ENCODE measurements around the gene HNRNPAB. TPM values are rescaled to one million over a fixed set of nuclear protein-coding genes. Genes with fewer than 3 reads are reported as not detected.
A peak's percentile ranks its signal among the peaks of the same experiment; 100 is the strongest.

Gene HNRNPAB
- total RNA-seq, 1 donor from 2014 or later = 162 TPM

- no peaks in the 10 kb centered on the region for H3K9me3 Mint-ChIP-seq (ENCODE audit: unreplicated experiment)
- H3K27ac Mint-ChIP-seq (ENCODE audit: unreplicated experiment) = peak overlapping the region; percentile 36
- peaks cover 52% of the 10 kb centered on the region for H3K36me3 Mint-ChIP-seq (ENCODE audit: low read depth, unreplicated experiment)
- H3K27me3 Mint-ChIP-seq (ENCODE audit: unreplicated experiment) = peaks cover 7% of the 10 kb centered on the region
- H3K4me1 Mint-ChIP-seq (ENCODE audit: unreplicated experiment) = peaks cover 16% of the 10 kb centered on the region
- H3K4me3 Mint-ChIP-seq (ENCODE audit: unreplicated experiment) = peak overlapping the region; percentile 42
- TF ChIP-seq, protein P1, sequence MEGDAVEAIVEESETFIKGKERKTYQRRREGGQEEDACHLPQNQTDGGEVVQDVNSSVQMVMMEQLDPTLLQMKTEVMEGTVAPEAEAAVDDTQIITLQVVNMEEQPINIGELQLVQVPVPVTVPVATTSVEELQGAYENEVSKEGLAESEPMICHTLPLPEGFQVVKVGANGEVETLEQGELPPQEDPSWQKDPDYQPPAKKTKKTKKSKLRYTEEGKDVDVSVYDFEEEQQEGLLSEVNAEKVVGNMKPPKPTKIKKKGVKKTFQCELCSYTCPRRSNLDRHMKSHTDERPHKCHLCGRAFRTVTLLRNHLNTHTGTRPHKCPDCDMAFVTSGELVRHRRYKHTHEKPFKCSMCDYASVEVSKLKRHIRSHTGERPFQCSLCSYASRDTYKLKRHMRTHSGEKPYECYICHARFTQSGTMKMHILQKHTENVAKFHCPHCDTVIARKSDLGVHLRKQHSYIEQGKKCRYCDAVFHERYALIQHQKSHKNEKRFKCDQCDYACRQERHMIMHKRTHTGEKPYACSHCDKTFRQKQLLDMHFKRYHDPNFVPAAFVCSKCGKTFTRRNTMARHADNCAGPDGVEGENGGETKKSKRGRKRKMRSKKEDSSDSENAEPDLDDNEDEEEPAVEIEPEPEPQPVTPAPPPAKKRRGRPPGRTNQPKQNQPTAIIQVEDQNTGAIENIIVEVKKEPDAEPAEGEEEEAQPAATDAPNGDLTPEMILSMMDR (IDR thresholded peaks at IDR 0.05; ENCODE audit: unreplicated experiment) = no peak
- no peak for DNase-seq (ENCODE audit: low spot score)
These were observed 7.0 kb downstream of the HNRNPAB start for GRCh38 chr5:178211095-178212048.

DNA sequence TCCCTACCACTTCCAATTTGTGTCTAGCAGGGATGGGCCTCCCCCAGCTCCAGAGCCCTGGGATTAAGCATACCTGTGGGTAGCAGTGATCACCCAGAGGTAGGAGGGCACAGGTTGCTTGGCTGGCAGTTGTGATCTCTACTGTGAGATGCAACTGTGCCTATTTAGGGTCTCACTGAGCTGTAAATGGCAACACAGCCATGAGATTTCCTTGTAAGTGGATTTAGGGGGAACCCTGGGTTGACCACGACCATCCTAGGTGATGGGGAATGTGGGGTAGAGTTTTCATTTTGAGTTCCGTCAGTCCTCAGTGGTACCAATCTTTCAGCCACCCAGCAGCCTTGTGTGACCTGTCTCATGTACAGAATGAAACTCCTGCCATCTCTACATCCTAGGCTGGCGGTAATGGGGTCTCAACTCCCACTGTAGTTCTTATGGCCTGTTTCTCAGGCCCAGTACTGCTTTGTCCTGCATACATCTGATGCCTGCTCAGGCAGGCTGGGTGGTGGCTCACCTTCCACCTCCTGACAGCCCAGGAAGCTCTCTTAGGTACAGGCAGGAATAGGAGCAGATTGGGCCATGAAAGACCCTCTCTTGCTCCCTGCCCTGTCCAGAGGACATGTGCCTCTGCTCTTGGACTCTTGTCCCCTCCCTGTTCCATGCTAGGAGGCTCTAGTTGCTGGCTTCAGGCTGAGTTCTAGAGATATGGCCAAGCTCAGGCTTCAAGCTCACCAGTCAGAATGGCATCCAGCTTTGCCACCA lies 8.1 kb downstream of the HNRNPAB start:
- Mint-ChIP-seq H3K27ac (ENCODE audit: unreplicated experiment) (no peak overlapping the region), H3K27me3 (ENCODE audit: unreplicated experiment) (peaks cover 7% of the 10 kb centered on the region), H3K36me3 (ENCODE audit: low read depth, unreplicated experiment) (peaks cover 52% of the 10 kb centered on the region), H3K9me3 (ENCODE audit: unreplicated experiment) (no peaks in the 10 kb centered on the region), H3K4me1 (ENCODE audit: unreplicated experiment) (peaks cover 11% of the 10 kb centered on the region), H3K4me3 (ENCODE audit: unreplicated experiment) (no peak overlapping the region)
- DNase-seq (ENCODE audit: low spot score) = no peak
- TF ChIP-seq, protein P1 (IDR thresholded peaks at IDR 0.05; ENCODE audit: unreplicated experiment) = no peak

DNA sequence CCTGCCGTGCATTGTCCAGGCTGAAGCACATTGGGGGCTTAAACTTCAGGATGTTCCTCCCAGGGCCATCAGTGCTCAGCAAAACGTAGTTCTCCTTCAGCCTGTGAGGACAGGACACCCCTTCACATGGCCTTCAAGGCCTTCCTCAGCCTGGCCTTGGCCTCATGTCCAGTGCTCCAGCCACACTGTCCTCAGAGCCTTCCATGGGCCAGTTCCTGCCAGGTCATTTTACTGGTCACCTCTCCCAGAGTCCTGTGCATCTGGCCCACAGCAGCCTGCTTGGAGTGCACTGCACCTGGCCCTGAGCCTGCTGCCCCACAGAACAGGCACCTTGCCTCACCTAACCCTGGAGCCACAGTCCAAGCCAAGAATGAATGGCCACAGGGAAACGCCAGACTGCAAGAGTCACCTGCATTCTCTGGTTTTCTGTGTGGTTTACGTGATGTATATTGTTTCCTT lies 8.7 kb downstream of the HNRNPAB start:
- no peak overlapping the region for H3K4me3 Mint-ChIP-seq (ENCODE audit: unreplicated experiment)
- no peaks in the 10 kb centered on the region for H3K9me3 Mint-ChIP-seq (ENCODE audit: unreplicated experiment)
- H3K27ac Mint-ChIP-seq (ENCODE audit: unreplicated experiment) = no peak overlapping the region
- H3K36me3 Mint-ChIP-seq (ENCODE audit: low read depth, unreplicated experiment) = peaks cover 49% of the 10 kb centered on the region
- no peak for DNase-seq (ENCODE audit: low spot score)
- H3K4me1 Mint-ChIP-seq (ENCODE audit: unreplicated experiment) = peaks cover 9% of the 10 kb centered on the region
- H3K27me3 Mint-ChIP-seq (ENCODE audit: unreplicated experiment) = peaks cover 7% of the 10 kb centered on the region
- TF ChIP-seq, protein P1 (IDR thresholded peaks at IDR 0.05; ENCODE audit: unreplicated experiment) = no peak

DNA sequence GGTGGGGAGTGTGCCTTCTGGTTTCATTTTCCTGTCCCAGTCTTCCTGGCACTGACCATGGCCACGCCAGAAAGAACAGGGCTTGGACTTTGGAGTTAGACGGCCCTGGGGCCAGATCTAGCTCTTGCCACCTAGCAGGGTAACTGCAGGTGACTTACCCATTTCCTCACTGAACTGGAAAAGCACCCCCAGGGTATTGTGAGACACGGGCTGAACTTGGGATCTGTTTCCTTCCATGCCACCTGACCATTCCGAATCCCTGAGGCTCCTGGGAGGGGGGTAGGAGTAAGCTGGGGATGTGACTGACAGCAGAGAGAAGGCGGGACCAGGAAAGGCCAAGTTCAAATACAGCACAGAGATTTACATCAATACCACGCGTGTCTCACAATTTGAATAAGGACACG lies 9.4 kb downstream of the HNRNPAB start:
- Mint-ChIP-seq H3K4me1 (ENCODE audit: unreplicated experiment) (peaks cover 7% of the 10 kb centered on the region), H3K27ac (ENCODE audit: unreplicated experiment) (peak overlapping the region; percentile 51), H3K36me3 (ENCODE audit: low read depth, unreplicated experiment) (peaks cover 43% of the 10 kb centered on the region), H3K27me3 (ENCODE audit: unreplicated experiment) (peaks cover 7% of the 10 kb centered on the region), H3K4me3 (ENCODE audit: unreplicated experiment) (peak overlapping the region; percentile 60), H3K9me3 (ENCODE audit: unreplicated experiment) (no peaks in the 10 kb centered on the region)
- TF ChIP-seq, protein P1 (IDR thresholded peaks at IDR 0.05; ENCODE audit: unreplicated experiment) = no peak
- no peak for DNase-seq (ENCODE audit: low spot score)
